ENCODE data around the gene ETDC. TPM values are rescaled to one million over a fixed set of nuclear protein-coding genes. Genes with fewer than 3 reads are reported as not detected.

The ETDC gene
- total and polyA plus RNA-seq, 3 donors from 2014 or later: not detected

GRCh38 chrX:135327299-135327698, 18.0 kb downstream of the ETDC start:
- no peak for DNase-seq
- no peaks in the 10 kb centered on the region for H3K27me3 ChIP-seq
- no peaks in the 10 kb centered on the region for H3K36me3 ChIP-seq (ENCODE audit: low read depth, missing control alignments)
- no peak overlapping the region for H3K27ac ChIP-seq
- H3K4me1 ChIP-seq: no peaks in the 10 kb centered on the region
- intact Hi-C loops (cut with DNase I; ENCODE audit: low total_unique reads): no loop called here
- TF ChIP-seq POLR2A (IDR thresholded peaks at IDR 0.05) (no peak), CTCF (IDR thresholded peaks at IDR 0.05) (no peak)
- H3K4me3 ChIP-seq: no peak overlapping the region
- no peaks in the 10 kb centered on the region for H3K9me3 ChIP-seq

GRCh38 chrX:135328421-135329005, 19.2 kb downstream of the ETDC start:
- no peaks in the 10 kb centered on the region for H3K4me1 ChIP-seq
- DNase-seq: no peak
- intact Hi-C loops (cut with DNase I; ENCODE audit: low total_unique reads): no loop called here
- 78 to 83% methylated on average over 2 to 3 of the region's 3 CpGs for WGBS, 2 donors
- no peaks in the 10 kb centered on the region for H3K9me3 ChIP-seq
- H3K27me3 ChIP-seq: no peaks in the 10 kb centered on the region
- no peak overlapping the region for H3K4me3 ChIP-seq
- H3K27ac ChIP-seq: no peak overlapping the region
- TF ChIP-seq POLR2A (IDR thresholded peaks at IDR 0.05): no peak
- no peak for TF ChIP-seq CTCF (IDR thresholded peaks at IDR 0.05)
- no peaks in the 10 kb centered on the region for H3K36me3 ChIP-seq (ENCODE audit: low read depth, missing control alignments)

GRCh38 chrX:135330706-135331105, 21.4 kb downstream of the ETDC start:
- DNase-seq: no peak
- H3K4me3 ChIP-seq: no peak overlapping the region
- TF ChIP-seq CTCF (IDR thresholded peaks at IDR 0.05) (no peak), POLR2A (IDR thresholded peaks at IDR 0.05) (no peak)
- no peaks in the 10 kb centered on the region for H3K36me3 ChIP-seq (ENCODE audit: low read depth, missing control alignments)
- intact Hi-C loops (cut with DNase I; ENCODE audit: low total_unique reads): no loop called here
- H3K27ac ChIP-seq: no peak overlapping the region
- no peaks in the 10 kb centered on the region for H3K9me3 ChIP-seq
- H3K27me3 ChIP-seq: no peaks in the 10 kb centered on the region
- no peaks in the 10 kb centered on the region for H3K4me1 ChIP-seq
- 35 to 50% methylated on average over 1 of the region's 1 CpG for WGBS, 2 donors

GRCh38 chrX:135331525-135331924, 22.2 kb downstream of the ETDC start:
- no peaks in the 10 kb centered on the region for H3K4me1 ChIP-seq
- no peaks in the 10 kb centered on the region for H3K27me3 ChIP-seq
- TF ChIP-seq POLR2A (IDR thresholded peaks at IDR 0.05) (no peak), CTCF (IDR thresholded peaks at IDR 0.05) (no peak)
- DNase-seq: no peak
- H3K9me3 ChIP-seq: no peaks in the 10 kb centered on the region
- H3K36me3 ChIP-seq (ENCODE audit: low read depth, missing control alignments): no peaks in the 10 kb centered on the region
- no peak overlapping the region for H3K4me3 ChIP-seq
- H3K27ac ChIP-seq: no peak overlapping the region
- intact Hi-C loops (cut with DNase I; ENCODE audit: low total_unique reads): no loop called here
- WGBS, 2 donors: 87 to 92% methylated on average over 2 of the region's 2 CpGs

- Histone ChIP-seq H3K4me3 (no peak overlapping the region), H3K27ac (no peak overlapping the region), H3K27me3 (no peaks in the 10 kb centered on the region), H3K36me3 (ENCODE audit: low read depth, missing control alignments) (no peaks in the 10 kb centered on the region), H3K9me3 (no peaks in the 10 kb centered on the region), H3K4me1 (no peaks in the 10 kb centered on the region)
- no peak for TF ChIP-seq CTCF (IDR thresholded peaks at IDR 0.05)
- TF ChIP-seq POLR2A (IDR thresholded peaks at IDR 0.05): no peak
- DNase-seq: no peak
- 83 to 85% methylated on average over 2 of the region's 2 CpGs for WGBS, 2 donors
- intact Hi-C loops (cut with DNase I; ENCODE audit: low total_unique reads): no loop called here
These were observed 31.6 kb downstream of the ETDC start for GRCh38 chrX:135340831-135341230.
